Right lobe of liver (tissue), 4 donors: ENCODE measurements around the gene FLYWCH2.

Source experiments
- POLR2A ChIP-seq: fragments of 450-650 bp; IDR thresholded peaks from one replicate; pipeline ENCODE4 v1.6.1; 2017; ENCODE audit warnings: antibody characterized with exemption, mild to moderate bottlenecking
- TF ChIP-seq, protein P1 (sequence below), 4 donors: fragments of 200-600 bp in 3 of 4; fragments of 450-650 bp in 1 of 4; IDR thresholded peaks; one replicate each; pipeline versions ENCODE4 v1.5.1 to v1.8.0; 2016 to 2022; ENCODE audit warnings: antibody characterized with exemption in 4 of 4, mild to moderate bottlenecking in 2 of 4
- donor health status: DM: no; HTN: no; CAD: no.
- donor health status: DM: no; HTN: no; CAD: no.
- donor health status: DM: no; HTN: yes; CAD: no.

- TF ChIP-seq, protein P1, sequence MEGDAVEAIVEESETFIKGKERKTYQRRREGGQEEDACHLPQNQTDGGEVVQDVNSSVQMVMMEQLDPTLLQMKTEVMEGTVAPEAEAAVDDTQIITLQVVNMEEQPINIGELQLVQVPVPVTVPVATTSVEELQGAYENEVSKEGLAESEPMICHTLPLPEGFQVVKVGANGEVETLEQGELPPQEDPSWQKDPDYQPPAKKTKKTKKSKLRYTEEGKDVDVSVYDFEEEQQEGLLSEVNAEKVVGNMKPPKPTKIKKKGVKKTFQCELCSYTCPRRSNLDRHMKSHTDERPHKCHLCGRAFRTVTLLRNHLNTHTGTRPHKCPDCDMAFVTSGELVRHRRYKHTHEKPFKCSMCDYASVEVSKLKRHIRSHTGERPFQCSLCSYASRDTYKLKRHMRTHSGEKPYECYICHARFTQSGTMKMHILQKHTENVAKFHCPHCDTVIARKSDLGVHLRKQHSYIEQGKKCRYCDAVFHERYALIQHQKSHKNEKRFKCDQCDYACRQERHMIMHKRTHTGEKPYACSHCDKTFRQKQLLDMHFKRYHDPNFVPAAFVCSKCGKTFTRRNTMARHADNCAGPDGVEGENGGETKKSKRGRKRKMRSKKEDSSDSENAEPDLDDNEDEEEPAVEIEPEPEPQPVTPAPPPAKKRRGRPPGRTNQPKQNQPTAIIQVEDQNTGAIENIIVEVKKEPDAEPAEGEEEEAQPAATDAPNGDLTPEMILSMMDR (IDR thresholded peaks at IDR 0.05) = no peak
- TF ChIP-seq POLR2A = no peak
Observed at GRCh38 chr16:2898831-2899563, 16.0 kb downstream of the FLYWCH2 start.
